HG02798 (cell line): Measurements from ENCODE around the gene MRPL24.
"Not testable (repeated sequence)": the region's sequence is repeated elsewhere in the genome, so short reads cannot be mapped to it uniquely, and the experiment has no call there.

Experiments used
- ATAC-seq: cut with Tn5 transposase; IDR thresholded peaks from one replicate; pipeline ENCODE4 v1.9.1; 2021; ENCODE audit warnings: mild to moderate bottlenecking; ENCODE audit not compliant: unreplicated experiment, poor library complexity

Gene MRPL24

DNA sequence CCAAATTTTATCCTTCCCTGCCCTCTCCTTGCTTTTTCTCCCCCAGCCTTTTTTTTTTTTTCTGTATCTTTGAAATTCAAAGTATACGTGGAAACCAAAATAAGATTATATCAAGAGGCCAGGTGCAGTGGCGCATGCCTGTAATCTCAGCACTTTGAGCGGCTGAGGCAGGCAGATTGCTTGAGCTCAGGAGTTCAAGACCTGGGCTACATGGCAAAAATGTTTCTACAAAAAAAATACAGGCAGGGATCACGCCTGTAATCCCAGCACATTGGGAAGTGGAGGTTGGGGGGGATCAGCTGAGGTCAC is 19.9 kb upstream of the MRPL24 start:
- ATAC-seq, result no peak

- ATAC-seq, result no peak
Measured at GRCh38 chr1:156760092-156760795, 19.4 kb upstream of the MRPL24 start.

DNA sequence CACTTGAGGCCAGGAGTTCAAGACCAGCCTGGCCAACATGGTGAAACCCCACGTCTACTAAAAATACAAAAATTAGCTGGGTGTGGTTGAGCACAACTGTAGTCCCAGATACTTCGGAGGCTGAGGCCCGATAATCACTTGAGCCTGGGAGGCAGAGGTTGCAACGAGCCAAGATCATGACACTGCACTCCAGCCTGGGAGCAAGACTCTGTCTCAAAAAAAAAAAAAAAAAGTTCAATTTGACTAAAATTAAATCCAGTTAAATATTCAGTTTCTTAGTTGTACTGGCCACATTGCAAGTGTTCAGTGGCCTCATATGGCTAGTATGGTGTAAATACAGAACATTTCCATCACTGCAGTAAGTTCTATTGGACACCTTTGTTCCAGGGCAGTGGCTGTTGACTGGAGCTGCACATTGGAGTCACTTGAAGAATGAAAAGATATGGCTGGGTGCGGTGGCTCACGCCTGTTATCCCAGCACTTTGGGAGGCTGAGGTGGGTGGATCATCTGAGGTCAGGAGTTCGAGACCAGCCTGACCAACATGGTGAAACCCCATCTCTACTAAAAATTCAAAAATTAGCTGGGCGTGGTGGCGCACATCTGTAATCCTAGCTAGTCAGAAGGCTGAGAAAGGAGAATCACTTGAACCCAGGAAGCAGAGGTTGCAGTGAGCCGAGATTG is 16.8 kb upstream of the MRPL24 start:
- not testable (repeated sequence) for ATAC-seq

GRCh38 chr1:156756355-156756754 is 15.5 kb upstream of the MRPL24 start:
- ATAC-seq, result no peak

GRCh38 chr1:156755527-156755950 is 14.7 kb upstream of the MRPL24 start:
- no peak for ATAC-seq

DNA sequence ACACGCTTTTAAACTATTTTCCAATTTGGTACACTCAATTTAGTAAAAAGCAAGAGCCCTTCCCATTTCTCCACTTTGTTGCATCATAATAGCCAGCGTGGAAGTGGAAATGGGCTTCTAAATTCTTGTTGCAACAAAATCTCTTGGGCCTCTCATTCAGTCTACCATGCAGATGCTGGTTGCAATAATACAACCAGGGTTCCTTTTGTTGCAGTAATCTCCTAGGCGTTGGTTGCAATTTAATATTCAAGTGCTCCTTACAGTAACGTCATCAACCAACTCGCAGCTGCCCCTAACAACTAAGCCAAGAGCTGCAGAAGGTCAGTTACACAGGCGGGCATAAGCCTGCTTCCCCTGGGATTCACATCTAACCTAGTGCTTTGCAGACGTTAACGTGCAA is 13.3 kb upstream of the MRPL24 start:
- no peak for ATAC-seq

DNA sequence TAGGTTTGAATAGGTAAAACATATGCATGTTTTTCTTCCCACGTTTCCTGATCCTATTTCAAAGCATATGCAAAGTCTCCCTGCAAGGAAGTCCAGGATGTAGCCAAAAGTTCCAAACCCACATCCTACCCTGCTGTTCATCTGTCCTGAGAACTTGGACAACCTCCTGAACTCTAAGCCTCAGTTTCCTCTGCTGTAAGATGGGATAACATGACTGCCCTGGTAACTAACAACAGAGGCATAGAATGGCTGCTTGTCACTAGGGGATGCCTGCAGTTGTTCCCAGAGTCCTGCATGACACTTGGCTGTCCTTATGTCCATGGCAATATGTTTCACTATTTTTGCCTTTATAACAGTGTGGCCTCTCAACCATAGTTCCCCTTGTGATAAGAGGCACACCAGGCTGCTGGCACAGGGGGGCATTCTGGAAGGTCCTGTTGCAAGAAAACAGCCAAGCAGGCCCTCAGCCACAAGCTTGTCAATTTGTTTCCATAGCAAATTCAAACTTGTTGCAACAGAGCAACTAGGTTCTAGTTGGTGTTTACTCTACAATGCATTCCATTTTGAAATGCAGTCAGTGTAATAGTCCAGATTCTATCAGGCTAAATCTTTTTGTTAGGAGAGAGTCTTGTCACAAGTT is 12.1 kb upstream of the MRPL24 start:
- ATAC-seq, result no peak

DNA sequence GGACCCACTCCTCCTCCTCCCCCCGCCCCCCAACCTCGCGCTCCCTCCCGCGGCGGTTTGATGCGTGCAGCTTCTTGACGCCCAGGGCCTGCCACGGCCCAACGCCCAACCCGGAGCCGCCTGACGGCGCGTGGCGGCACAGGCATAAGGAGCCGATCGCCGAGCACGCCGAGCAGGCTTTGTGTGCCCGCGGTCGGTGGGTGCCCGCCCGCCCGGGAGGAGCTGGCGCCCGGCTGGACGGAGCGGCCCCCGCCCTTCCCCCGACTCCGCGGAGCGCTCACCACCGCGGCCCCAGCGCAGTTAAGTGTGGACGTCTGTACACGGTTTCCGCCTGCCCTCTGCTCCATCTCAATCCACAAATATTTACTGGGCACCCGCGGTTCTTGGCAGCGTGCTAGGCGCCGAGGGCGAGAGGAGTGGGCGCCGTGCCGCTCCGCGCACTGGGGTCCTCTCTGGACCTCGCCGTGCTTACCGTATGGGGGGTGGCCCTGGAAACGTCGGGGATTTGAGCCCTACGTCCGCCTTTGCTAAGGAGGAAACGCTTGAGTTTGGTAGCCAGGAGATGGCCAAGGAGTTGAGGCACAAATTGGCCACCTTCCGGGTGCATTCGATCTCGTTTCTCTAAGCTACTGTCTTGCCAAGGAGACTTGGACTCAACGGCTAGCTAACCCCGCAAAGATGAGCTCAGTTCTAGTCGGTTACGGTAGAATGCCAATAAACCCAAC is 11.0 kb upstream of the MRPL24 start:
- ATAC-seq, result peak; percentile 81

GRCh38 chr1:156751451-156751756 is 10.5 kb upstream of the MRPL24 start, which contains the start of gene HDGF:
Gene HDGF (minus strand): TSS chr1:156751675. CDS start chr1:156751429, 246 bp downstream.
- no peak for ATAC-seq

GRCh38 chr1:156750711-156751450 is 10.0 kb upstream of the MRPL24 start:
- ATAC-seq, result peak; percentile 16

- ATAC-seq, result no peak
Measured at GRCh38 chr1:156750191-156750672, 9.3 kb upstream of the MRPL24 start.

DNA sequence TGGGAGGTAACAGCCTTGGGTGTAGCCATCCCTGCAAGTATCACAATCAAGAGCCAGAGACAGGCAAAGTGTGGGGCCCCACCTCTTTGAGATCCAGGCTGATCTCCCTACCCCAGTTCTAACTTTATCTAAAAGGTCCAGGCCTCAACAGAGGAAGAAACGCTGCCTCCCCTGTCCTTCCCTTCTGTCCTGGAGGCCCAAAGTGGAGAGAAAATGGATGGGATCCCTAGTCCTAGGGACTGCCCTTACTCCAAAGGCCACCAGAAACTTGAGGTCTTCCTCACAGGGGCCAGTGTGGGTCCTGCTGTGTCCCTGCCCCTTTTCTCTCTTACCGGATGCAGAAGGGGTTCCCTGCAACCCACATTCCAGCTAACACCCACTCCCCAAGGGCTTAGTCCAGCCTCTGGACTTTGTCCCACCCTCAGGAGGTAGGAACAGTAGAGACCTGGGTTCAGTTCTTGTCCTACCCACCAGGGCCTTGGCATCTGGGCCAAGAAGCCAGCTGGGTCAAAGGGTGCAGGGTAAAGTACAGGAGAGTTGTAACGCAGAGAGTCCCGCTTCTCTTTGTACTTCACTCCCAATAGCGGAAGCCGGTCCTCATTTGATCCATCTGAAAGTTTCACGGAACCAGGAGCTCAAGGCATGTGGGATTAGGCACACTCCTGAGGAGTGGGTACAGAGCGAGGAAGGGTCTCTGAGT is 8.7 kb upstream of the MRPL24 start:
- no peak for ATAC-seq

- no peak for ATAC-seq
Measured at GRCh38 chr1:156748670-156749418, 8.0 kb upstream of the MRPL24 start.

DNA sequence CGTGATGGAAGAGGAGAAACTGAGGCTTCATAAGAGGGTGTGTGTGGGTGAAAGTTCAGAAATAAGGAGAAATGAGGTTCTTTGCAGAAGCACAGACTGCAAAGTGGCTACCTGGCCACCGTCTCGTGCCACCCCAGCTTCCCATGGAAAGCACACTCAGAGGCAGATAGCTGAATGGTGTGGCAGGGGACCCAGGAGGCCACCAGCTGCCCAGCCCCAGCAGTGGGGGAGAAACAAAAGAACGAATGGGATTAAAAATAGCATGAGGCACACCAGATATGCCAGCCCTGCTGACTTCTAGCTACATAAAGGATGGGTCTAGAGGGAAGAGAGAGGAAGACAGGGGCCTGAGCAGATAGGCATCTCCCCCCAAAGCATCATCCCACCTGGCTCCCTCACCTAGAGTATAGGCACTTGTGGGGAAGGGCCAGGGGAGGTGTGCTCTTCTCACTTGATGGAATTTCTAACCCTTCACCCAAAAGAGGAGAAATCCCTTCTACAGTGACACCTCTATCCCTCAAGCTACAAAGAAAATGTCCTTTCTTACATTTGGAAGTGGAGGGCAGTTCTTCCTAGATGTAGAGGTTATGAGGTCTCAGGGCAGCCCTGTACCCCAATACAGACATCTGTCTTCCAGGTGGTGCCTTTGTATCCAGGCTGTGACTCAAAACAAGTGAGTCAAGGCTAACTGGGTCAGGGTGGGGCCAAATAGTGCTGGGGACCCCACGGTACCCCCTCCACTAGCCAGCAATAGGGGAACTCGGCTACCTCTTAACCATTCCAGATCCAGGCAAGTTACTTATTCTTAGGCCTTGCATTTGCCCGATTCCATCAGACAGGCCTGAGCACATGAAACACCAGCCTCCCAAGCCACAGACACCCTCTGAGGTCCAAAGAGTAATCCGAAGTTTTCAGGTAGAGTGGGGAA is 7.1 kb upstream of the MRPL24 start:
- ATAC-seq, result no peak

DNA sequence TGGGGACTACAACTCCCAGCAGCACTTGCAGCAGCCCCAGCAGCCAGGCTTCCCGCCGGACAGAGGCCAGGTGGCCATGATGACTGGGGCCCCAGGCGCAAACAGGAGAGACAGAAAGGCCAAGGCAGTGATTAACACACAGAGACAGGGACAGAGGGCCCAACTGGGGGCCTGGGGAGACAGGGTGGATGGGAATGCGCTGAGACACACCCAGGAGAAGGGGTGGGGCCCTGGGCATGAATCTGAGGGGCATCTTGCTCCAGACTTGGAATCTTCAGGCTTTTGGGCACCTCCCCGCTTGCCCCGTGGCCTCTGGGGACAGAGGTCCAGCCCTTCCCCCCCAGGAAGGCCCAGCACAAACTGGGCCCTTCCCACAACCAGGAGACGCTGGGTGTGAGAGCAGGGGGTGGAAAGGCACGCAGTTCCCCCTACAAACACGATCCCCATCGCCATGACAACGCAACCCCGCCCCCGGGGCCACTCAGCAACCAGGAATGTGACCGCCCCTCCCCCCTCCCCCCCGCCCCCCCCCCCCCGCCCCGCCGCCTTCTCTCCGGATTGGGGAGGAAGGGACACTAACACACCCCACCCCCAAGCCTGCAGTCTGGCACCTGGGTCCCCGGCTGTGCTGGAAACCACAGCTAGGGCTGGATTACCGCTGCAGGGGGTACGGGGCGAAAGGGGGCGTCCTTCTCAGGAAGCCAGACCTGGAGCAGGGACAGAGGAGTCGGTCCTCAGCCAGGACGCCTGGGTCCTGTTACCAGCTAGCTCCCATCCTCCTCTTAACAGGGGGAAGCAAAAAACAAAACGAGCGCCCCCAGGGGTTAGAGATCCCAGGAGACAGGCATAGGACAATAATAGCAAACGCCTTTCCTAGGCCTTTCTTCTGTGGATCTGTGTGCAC is 6.1 kb upstream of the MRPL24 start:
- peak; percentile 24 for ATAC-seq

DNA sequence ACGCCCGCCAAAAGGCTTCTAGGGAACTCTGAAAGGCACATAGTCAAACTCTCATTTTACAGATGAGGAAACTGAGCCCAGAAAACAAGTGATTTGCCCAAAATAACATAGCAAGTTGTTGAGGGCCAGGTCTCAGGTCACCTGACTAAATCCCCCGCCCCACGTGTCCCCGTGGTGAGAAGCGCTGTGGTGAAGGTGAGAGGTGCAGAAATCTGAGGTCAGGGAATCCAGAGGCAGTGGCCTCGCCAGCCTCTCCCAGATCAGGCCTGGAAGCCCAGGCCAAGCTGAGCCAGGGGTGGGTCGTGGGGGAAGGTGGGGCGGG is 5.5 kb upstream of the MRPL24 start:
- ATAC-seq, result no peak

GRCh38 chr1:156745881-156746280 is 5.0 kb upstream of the MRPL24 start:
- no peak for ATAC-seq
